Left lung (tissue), 10 donors: Measurements from ENCODE around the gene ANXA5. TPM values are rescaled to one million over a fixed set of nuclear protein-coding genes. Genes with fewer than 3 reads are reported as not detected.

ENCODE experiments used
- ATAC-seq: fragments of 200-7000 bp; cut with Tn5 transposase; one replicate; pipeline ENCODE4 v1.9.1; 2020; ENCODE audit warnings: moderate library complexity
- DNase-seq, 4 donors: peaks; one replicate each; pipeline ENCODE4 v3.0.0-alpha.2; 2013 to 2020
- H3K27ac ChIP-seq, 2 donors: fragments of 200-600 bp; sonication (generic) in 1 of 2; one replicate each; pipeline versions ENCODE4 v1.5.0 to v1.8.0; 2020 to 2021
- H3K27me3 ChIP-seq, 2 donors: fragments of 200-600 bp; sonication (generic) in 1 of 2; one replicate each; pipeline versions ENCODE4 v1.5.0 to v1.8.0; 2020 to 2021
- H3K36me3 ChIP-seq, 2 donors: fragments of 200-600 bp; sonication (generic) in 1 of 2; one replicate each; pipeline versions ENCODE4 v1.5.0 to v1.8.0; 2020 to 2021
- H3K4me1 ChIP-seq, 2 donors: fragments of 200-600 bp; one replicate each; pipeline ENCODE4 v1.8.0; 2021
- H3K4me3 ChIP-seq, 2 donors: fragments of 200-600 bp; sonication (generic) in 1 of 2; one replicate each; pipeline versions ENCODE4 v1.5.0 to v1.8.0; 2020 to 2021; ENCODE audit warnings: mild to moderate bottlenecking in 1 of 2
- H3K9me3 ChIP-seq, 2 donors: fragments of 200-600 bp; sonication (generic) in 1 of 2; one replicate each; pipeline versions ENCODE4 v1.5.0 to v1.8.0; 2020 to 2021
- CTCF ChIP-seq, 2 donors: fragments of 200-600 bp; sonication (generic) in 1 of 2; IDR thresholded peaks; one replicate each; pipeline versions ENCODE4 v1.5.0 to v1.8.0; 2021; ENCODE audit warnings: antibody characterized with exemption in 2 of 2
- intact Hi-C, 2 donors: fragments of 100-400 bp; cut with DNase I; formaldehyde crosslinking; loops; one replicate each; pipeline versions ENCODE4 v1.11.2 to v1.14.2; 2022
- polyA plus RNA-seq, 6 donors: library from polyadenylated mRNA; unstranded; fragments of 120-200 nt; gene quantifications; one replicate each; pipeline ENCODE4 v1.2.1, GENCODE V29; 2013; ENCODE audit not compliant: insufficient read length in 6 of 6
- total RNA-seq, 2 donors: library from RNA; stranded (reverse); fragmentation: NEBNext Ultra II Directional; extraction: Animal tissue kit (Norgen Biotek cat#: 25700); gene quantifications; one replicate each; pipeline ENCODE4 v1.2.1, GENCODE V29; 2021
- donor health status: DM: no; HTN: yes; CAD: no.
- donor health status: DM: no; HTN: no; CAD: no.

ANXA5 gene
- total and polyA plus RNA-seq, 8 donors = 565 to 725 (median 646) TPM

- TF ChIP-seq CTCF (IDR thresholded peaks at IDR 0.05) = no peak
- DNase-seq (no peak), ATAC-seq (no peak)
- H3K27me3 ChIP-seq = no peaks in the 10 kb centered on the region
- peaks cover 49 to 85% of the 10 kb centered on the region in 2 donors for H3K4me1 ChIP-seq
- intact Hi-C loops = no loop called here
- no peaks in the 10 kb centered on the region for H3K9me3 ChIP-seq
- no peak overlapping the region for H3K27ac ChIP-seq
- peak overlapping the region in 1 of 2 donors; percentile 87 for H3K4me3 ChIP-seq
- H3K36me3 ChIP-seq = peaks cover 0 to 25% of the 10 kb centered on the region in 2 donors
Measured at GRCh38 chr4:121693450-121693849, 3.3 kb downstream of the ANXA5 start.

DNA sequence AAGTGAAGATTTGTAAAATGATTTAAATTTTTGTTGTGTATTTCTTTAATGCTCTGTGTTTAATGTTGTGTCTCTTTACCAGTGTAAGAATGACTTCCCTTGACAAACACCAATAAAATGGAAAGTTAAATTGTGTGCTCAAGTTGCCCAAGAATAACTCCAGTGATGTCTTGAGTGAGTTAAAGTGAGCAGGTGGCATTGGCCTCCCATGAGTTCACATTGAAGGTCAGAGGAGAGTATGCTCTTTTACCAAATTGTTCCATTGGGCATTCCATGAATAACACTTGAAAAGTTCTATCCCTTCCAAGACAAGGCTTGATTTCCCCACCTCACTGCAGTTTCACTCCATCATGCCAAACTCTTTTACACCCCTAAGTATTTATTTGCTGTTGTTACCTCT is 4.5 kb downstream of the ANXA5 start:
- peak overlapping the region; percentile 68 to 79 for H3K27ac ChIP-seq
- intact Hi-C loops = no loop called here
- TF ChIP-seq CTCF (IDR thresholded peaks at IDR 0.05) = no peak

GRCh38 chr4:121690001-121690400 is 6.8 kb downstream of the ANXA5 start:
- intact Hi-C loops = no loop called here
- TF ChIP-seq CTCF (IDR thresholded peaks at IDR 0.05) = no peak
- no peak for ATAC-seq

More for the DNA sequence above, 4.5 kb downstream of the ANXA5 start:
- DNase-seq (no peak), ATAC-seq (no peak)
- no peaks in the 10 kb centered on the region for H3K9me3 ChIP-seq
- H3K4me3 ChIP-seq = peak overlapping the region in 1 of 2 donors; percentile 11
- peaks cover 0 to 33% of the 10 kb centered on the region in 2 donors for H3K36me3 ChIP-seq
- no peaks in the 10 kb centered on the region for H3K27me3 ChIP-seq
- H3K4me1 ChIP-seq = peaks cover 43 to 84% of the 10 kb centered on the region in 2 donors

GRCh38 chr4:121688701-121689100 is 8.1 kb downstream of the ANXA5 start:
- no peak for ATAC-seq
- peak overlapping the region in 1 of 2 donors; percentile 48 for H3K27ac ChIP-seq
- peaks cover 39 to 68% of the 10 kb centered on the region in 2 donors for H3K4me1 ChIP-seq

More at GRCh38 chr4:121690001-121690400, 6.8 kb downstream of the ANXA5 start:
- peaks cover 0 to 49% of the 10 kb centered on the region in 2 donors for H3K36me3 ChIP-seq
- H3K4me1 ChIP-seq = peaks cover 39 to 81% of the 10 kb centered on the region in 2 donors
- no peak for DNase-seq
- no peak overlapping the region for H3K4me3 ChIP-seq
- peak overlapping the region; percentile 68 to 79 for H3K27ac ChIP-seq
- H3K9me3 ChIP-seq = no peaks in the 10 kb centered on the region
- no peaks in the 10 kb centered on the region for H3K27me3 ChIP-seq

DNA sequence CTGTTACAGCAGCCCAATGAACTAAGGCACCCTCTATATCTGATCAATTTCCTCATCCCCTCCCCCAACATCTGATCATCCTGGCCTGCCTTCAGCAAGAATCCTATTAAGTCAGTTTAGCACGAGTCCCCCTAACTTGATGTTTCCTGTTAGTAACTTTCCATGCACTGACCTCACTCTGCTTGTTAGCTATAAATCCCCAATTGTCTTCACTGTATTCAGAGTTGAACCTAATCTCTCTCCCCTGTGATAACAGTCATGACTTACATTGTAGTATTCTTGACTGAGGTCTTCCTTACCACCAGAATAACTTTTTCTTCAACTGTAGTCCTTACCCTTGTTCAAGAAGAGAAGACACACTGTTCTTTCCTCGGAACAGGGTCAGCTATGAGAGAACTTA is 8.5 kb downstream of the ANXA5 start:
- no peaks in the 10 kb centered on the region for H3K27me3 ChIP-seq
- no peak for TF ChIP-seq CTCF (IDR thresholded peaks at IDR 0.05)
- no peak for DNase-seq
- peaks cover 39 to 63% of the 10 kb centered on the region in 2 donors for H3K4me1 ChIP-seq
- H3K4me3 ChIP-seq = no peak overlapping the region
- H3K9me3 ChIP-seq = no peaks in the 10 kb centered on the region
- H3K36me3 ChIP-seq = peaks cover 0 to 58% of the 10 kb centered on the region in 2 donors
- intact Hi-C loops = no loop called here
- H3K27ac ChIP-seq = no peak overlapping the region
- no peak for ATAC-seq

More at GRCh38 chr4:121688701-121689100, 8.1 kb downstream of the ANXA5 start:
- no peak for TF ChIP-seq CTCF (IDR thresholded peaks at IDR 0.05)
- Histone ChIP-seq H3K9me3 (no peaks in the 10 kb centered on the region), H3K27me3 (no peaks in the 10 kb centered on the region), H3K4me3 (no peak overlapping the region), H3K36me3 (peaks cover 0 to 56% of the 10 kb centered on the region in 2 donors)
- intact Hi-C loops = no loop called here
- no peak for DNase-seq
